H1 (cell line): ENCODE data around the gene DND1. TPM values are rescaled to one million over a fixed set of nuclear protein-coding genes. Genes with fewer than 3 reads are reported as not detected.

Source experiments
- RNF2 ChIP-seq: fragments of 200-900, 300-1000 bp; sonication (generic); IDR thresholded peaks from 2 replicates; pipeline ENCODE4 v1.7.1; 2016; ENCODE audit warnings: borderline replicate concordance, low read depth, mild to moderate bottlenecking, antibody characterized with exemption, low read length; ENCODE audit not compliant: poor library complexity, severe bottlenecking; ENCODE audit errors: missing control alignments
- ZNF274 ChIP-seq: IDR thresholded peaks from 2 replicates; pipeline ENCODE4 v1.7.0; 2012; ENCODE audit warnings: low read length, borderline replicate concordance; ENCODE audit errors: extremely low read depth
- polyA plus RNA-seq, 7 experiments: library from polyadenylated mRNA; depleted of rRNA in 3 of 7; stranded (reverse) in 5 of 7; unstranded in 2 of 7; fragments of >200 nt in 5 of 7; fragments of 200-250 nt in 2 of 7; gene quantifications; 1 replicate in 5 of 7; 2 replicates in 1 of 7; 4 replicates in 1 of 7; pipeline versions ENCODE4 v1.2.1 to v1.2.3, GENCODE V29; 2011 to 2013; ENCODE audit warnings: missing spikeins in 2 of 7, mixed read lengths in 2 of 7
- total RNA-seq: library from RNA; stranded (reverse); fragmentation: NEBNext Ultra II Directional; extraction: Animal tissue kit (Norgen Biotek cat#: 25700); gene quantifications from 2 replicates; pipeline ENCODE4 v1.2.1, GENCODE V29; 2021

The DND1 gene
- total and polyA plus RNA-seq, 2 of the 8 experiments (the other 6 are each of a cell fraction or from before 2014, with no cell fraction given), result 0.41 to 2.1 TPM

DNA sequence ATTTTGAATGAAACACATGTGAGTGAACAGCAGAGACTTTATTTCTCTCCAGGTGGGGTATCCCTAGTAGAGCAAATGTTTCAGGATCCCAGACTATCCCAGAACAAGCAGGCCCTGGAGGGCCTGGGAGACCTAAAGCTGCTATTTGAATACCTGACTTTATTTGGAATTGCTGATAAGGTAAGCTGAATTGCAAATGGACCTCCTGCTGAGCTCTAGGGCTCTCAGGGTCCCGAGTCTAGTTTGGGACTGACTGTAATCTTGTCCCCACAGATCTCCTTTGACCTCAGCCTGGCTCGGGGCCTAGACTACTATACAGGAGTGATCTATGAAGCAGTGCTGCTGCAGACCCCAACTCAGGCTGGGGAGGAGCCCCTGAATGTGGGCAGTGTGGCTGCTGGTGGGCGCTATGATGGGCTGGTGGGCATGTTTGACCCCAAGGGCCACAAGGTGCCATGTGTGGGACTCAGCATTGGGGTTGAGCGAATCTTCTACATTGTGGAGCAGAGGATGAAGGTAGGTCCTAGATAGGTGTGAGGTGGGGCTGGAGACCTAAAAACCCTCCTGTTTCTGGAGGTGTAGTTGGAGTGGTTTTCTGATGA lies 23.6 kb upstream of the DND1 start (continued):
- TF ChIP-seq ZNF274 (no peak), RNF2 (no peak)
- TF ChIP-seq, all 59 proteins: peak for 0
